B cell (primary cell): Measurements from ENCODE around the gene EBPL. TPM values are rescaled to one million over a fixed set of nuclear protein-coding genes. Genes with fewer than 3 reads are reported as not detected.
A peak's percentile ranks its signal among the peaks of the same experiment; 100 is the strongest.
"Not testable (repeated sequence)": the region's sequence is repeated elsewhere in the genome, so short reads cannot be mapped to it uniquely, and the experiment has no call there.

Experiments used
- ATAC-seq: fragments of 200-7000 bp; cut with Tn5 transposase; one replicate; pipeline ENCODE4 v1.10.0; 2021; ENCODE audit warnings: low read depth, mild to moderate bottlenecking, moderate number of reproducible peaks, moderate library complexity
- CTCF ChIA-PET: fragments of 350-600 bp; sonication (Branson Sonifier 250); formaldehyde crosslinking; loops from one replicate; lab custom pipeline; 2021; ENCODE audit warnings: antibody characterized with exemption, inconsistent platforms; lab: Charles Lee
- POLR2A ChIA-PET: fragments of 350-600 bp; sonication (Branson Sonifier 250); formaldehyde crosslinking; loops from one replicate; lab custom pipeline; 2021; ENCODE audit warnings: antibody characterized with exemption; lab: Charles Lee
- DNase-seq: peaks from one replicate; pipeline ENCODE4 v3.0.0; 2013
- H2AFZ ChIP-seq: 2 replicates; pipeline ENCODE4 v1.6.1; 2012; ENCODE audit warnings: mild to moderate bottlenecking, low read depth, low read length; ENCODE audit not compliant: insufficient read depth, poor library complexity, severe bottlenecking
- H3K27ac ChIP-seq, 2 donors: 1 replicate in 1 of 2; 2 replicates in 1 of 2; pipeline ENCODE4 v1.5.1; 2012 to 2013; ENCODE audit warnings: low read length in 2 of 2, mild to moderate bottlenecking in 2 of 2, moderate library complexity in 1 of 2
- H3K27me3 ChIP-seq, 4 experiments: fragments of 200-600 bp in 1 of 4; sonication (generic) in 1 of 4; replicated peaks in 1 of 4; 1 replicate in 2 of 4; 2 replicates in 2 of 4; pipeline versions ENCODE4 v1.6.1 to v1.7.0; 2013 to 2016; ENCODE audit warnings: low read length in 3 of 4, mild to moderate bottlenecking in 2 of 4, mixed read lengths in 1 of 4, moderate library complexity in 1 of 4; ENCODE audit not compliant: insufficient read depth in 4 of 4, control insufficient read depth in 3 of 4; ENCODE audit errors: control extremely low read depth in 1 of 4
- H3K36me3 ChIP-seq, 2 experiments: replicated peaks in 1 of 2; 1 replicate in 1 of 2; 2 replicates in 1 of 2; pipeline versions ENCODE4 v1.6.1 to v1.7.1; 2013; ENCODE audit warnings: low read length in 1 of 2; ENCODE audit not compliant: insufficient read depth in 2 of 2, control insufficient read depth in 1 of 2; ENCODE audit errors: control extremely low read depth in 1 of 2, extremely low read depth in 1 of 2
- H3K4me1 ChIP-seq, 2 donors: fragments of 200-600 bp in 1 of 2; sonication (generic) in 1 of 2; 1 replicate in 1 of 2; 2 replicates in 1 of 2; pipeline versions ENCODE4 v1.5.1 to v1.6.1; 2013 to 2017; ENCODE audit warnings: low read length in 2 of 2; ENCODE audit not compliant: control insufficient read depth in 2 of 2, insufficient read depth in 2 of 2
- H3K4me2 ChIP-seq: replicated peaks from 2 replicates; pipeline ENCODE3; 2012; ENCODE audit warnings: mild to moderate bottlenecking, low read depth, low read length; ENCODE audit not compliant: poor library complexity, severe bottlenecking
- H3K4me3 ChIP-seq, 5 experiments: fragments of 200-600 bp in 1 of 5; sonication (generic) in 1 of 5; 1 replicate in 3 of 5; 2 replicates in 2 of 5; pipeline versions ENCODE4 v1.5.1 to v1.7.0; 2011 to 2016; ENCODE audit warnings: low read length in 4 of 5, mild to moderate bottlenecking in 4 of 5, low read depth in 2 of 5, control low read depth in 1 of 5, moderate library complexity in 1 of 5; ENCODE audit not compliant: insufficient read depth in 1 of 5; ENCODE audit errors: control extremely low read depth in 1 of 5, extremely low read depth in 1 of 5
- H3K79me2 ChIP-seq: fragments of 200-600 bp; sonication (generic); one replicate; pipeline ENCODE4 v1.6.0; 2016; ENCODE audit warnings: low read length; ENCODE audit not compliant: control insufficient read depth, insufficient read depth
- H3K9ac ChIP-seq: fragments of 200-600 bp; sonication (generic); 2 replicates; pipeline ENCODE4 v1.6.1; 2017; ENCODE audit warnings: mild to moderate bottlenecking, low read length, moderate library complexity
- H3K9me3 ChIP-seq, 3 donors: one replicate each; pipeline versions ENCODE4 v1.6.1 to v1.7.1; 2013; ENCODE audit warnings: low read length in 2 of 3; ENCODE audit not compliant: control insufficient read depth in 2 of 3, insufficient read depth in 1 of 3; ENCODE audit errors: control extremely low read depth in 1 of 3
- H4K20me1 ChIP-seq: 2 replicates; pipeline ENCODE4 v1.6.0; 2012; ENCODE audit warnings: mild to moderate bottlenecking, low read length; ENCODE audit not compliant: insufficient read depth, control insufficient read depth, poor library complexity, severe bottlenecking
- H3K27ac Mint-ChIP-seq: one replicate; pipeline ENCODE4 v1.8.0; 2021; ENCODE audit warnings: mixed read lengths
- H3K27me3 Mint-ChIP-seq: one replicate; pipeline ENCODE4 v1.8.0; 2021; ENCODE audit warnings: mixed read lengths
- H3K4me1 Mint-ChIP-seq: one replicate; pipeline ENCODE4 v1.8.0; 2021; ENCODE audit warnings: mixed read lengths
- H3K4me3 Mint-ChIP-seq: one replicate; pipeline ENCODE4 v1.8.0; 2021; ENCODE audit warnings: mixed read lengths
- H3K9me3 Mint-ChIP-seq: one replicate; pipeline ENCODE4 v1.8.0; 2022; ENCODE audit warnings: mixed read lengths; ENCODE audit not compliant: insufficient read depth
- CTCF ChIP-seq: fragments of 200-600 bp; IDR thresholded peaks from one replicate; pipeline ENCODE4 v1.8.0; 2022; ENCODE audit warnings: antibody characterized with exemption, mild to moderate bottlenecking
- EZH2 ChIP-seq: IDR thresholded peaks from 2 replicates; pipeline ENCODE4 v1.6.1; 2012; ENCODE audit warnings: borderline replicate concordance, low read depth, mild to moderate bottlenecking, moderate library complexity, low read length; ENCODE audit not compliant: insufficient read depth, poor library complexity, severe bottlenecking
- WGBS: methylation state at CpG from one replicate; pipeline ENCODE4 v1.1.5; 2013; ENCODE audit warnings: missing lambda C conversion rate; ENCODE audit not compliant: insufficient coverage; 5-methylcytosine and 5-hydroxymethylcytosine counted together
- intact Hi-C: fragments of 100-400 bp; cut with micrococcal nuclease; formaldehyde crosslinking; loops from one replicate; pipeline ENCODE4 v1.10.0; 2022
- polyA plus RNA-seq: library from polyadenylated mRNA; depleted of rRNA; stranded (reverse); fragments of >200 nt; gene quantifications from 2 replicates; pipeline ENCODE4 v1.2.3, GENCODE V29; 2012
- total RNA-seq, 2 donors: library from RNA; stranded (reverse); fragments of 120-200 nt in 1 of 2; gene quantifications; 1 replicate in 1 of 2; 2 replicates in 1 of 2; pipeline versions ENCODE4 v1.2.3 to v1.2.4, GENCODE V29; 2013 to 2022

Gene EBPL
- total and polyA plus RNA-seq, 2 donors (not counting 1 experiment from before 2014, with no cell fraction given), result 16.0 to 20.1 TPM

GRCh38 chr13:49616676-49617065 is 74.6 kb downstream of the EBPL start:
- Histone ChIP-seq H2AFZ (peak overlapping the region; percentile 44), H3K4me2 (no peak overlapping the region), H3K4me3 (no peak overlapping the region), H3K79me2 (no peaks in the 10 kb centered on the region), H4K20me1 (no peaks in the 10 kb centered on the region), H3K27ac (no peak overlapping the region), H3K27me3 (no peaks in the 10 kb centered on the region), H3K9me3 (peaks cover 0 to 5% (median 2%) of the 10 kb centered on the region in 3 donors), H3K4me1 (no peaks in the 10 kb centered on the region), H3K9ac (no peak overlapping the region), H3K36me3 (no peaks in the 10 kb centered on the region)
- WGBS, result 100% methylated on average over 1 of the region's 3 CpGs
- ATAC-seq (no peak), DNase-seq (no peak)
- no peak for TF ChIP-seq CTCF
- TF ChIP-seq EZH2, result no peak
- no peaks in the 10 kb centered on the region for H3K9me3 Mint-ChIP-seq
- peaks cover 24% of the 10 kb centered on the region for H3K4me1 Mint-ChIP-seq
- no peak overlapping the region for H3K27ac Mint-ChIP-seq
- intact Hi-C loops, result no loop called here
- H3K4me3 Mint-ChIP-seq, result no peak overlapping the region
- CTCF ChIA-PET, result interaction anchor here (1.6 to 1.9 kb wide), 2 partner anchors 8 to 10 kb away, joined by 4 to 6 read pairs; no protein-coding TSS in a partner anchor
- POLR2A ChIA-PET, result no interaction called here
- H3K27me3 Mint-ChIP-seq, result no peaks in the 10 kb centered on the region

GRCh38 chr13:49615836-49616675 is 75.2 kb downstream of the EBPL start:
- H3K79me2 ChIP-seq, result no peaks in the 10 kb centered on the region
- CTCF ChIA-PET, result interaction anchor here (0.7 to 1.9 kb wide), 2 partner anchors 8 to 9 kb away, joined by 3 to 6 read pairs; no protein-coding TSS in a partner anchor
- peak overlapping the region; percentile 44 for H2AFZ ChIP-seq
- WGBS, result no CpG with 5 or more reads among the region's 8 CpGs
- no peak overlapping the region for H3K9ac ChIP-seq
- DNase-seq, result no peak
- no peak overlapping the region for H3K4me3 ChIP-seq
- peaks cover 0 to 5% (median 2%) of the 10 kb centered on the region in 3 donors for H3K9me3 ChIP-seq
- no peaks in the 10 kb centered on the region for H3K4me1 ChIP-seq
- Mint-ChIP-seq H3K9me3 (no peaks in the 10 kb centered on the region), H3K27ac (no peak overlapping the region), H3K4me3 (no peak overlapping the region), H3K27me3 (no peaks in the 10 kb centered on the region), H3K4me1 (peaks cover 21% of the 10 kb centered on the region)
- POLR2A ChIA-PET, result interaction anchor here (1.3 kb wide), 1 partner anchor 12 kb away, joined by 4 read pairs; the partner anchor contains the start of gene ARL11
- no peak overlapping the region for H3K27ac ChIP-seq
- intact Hi-C loops, result no loop called here
- H3K27me3 ChIP-seq, result no peaks in the 10 kb centered on the region
- TF ChIP-seq EZH2 (no peak), CTCF (no peak)
- no peaks in the 10 kb centered on the region for H4K20me1 ChIP-seq
- ATAC-seq, result no peak
- H3K36me3 ChIP-seq, result no peaks in the 10 kb centered on the region
- no peak overlapping the region for H3K4me2 ChIP-seq

GRCh38 chr13:49612042-49612441 is 79.2 kb downstream of the EBPL start:
- H3K9me3 Mint-ChIP-seq, intact Hi-C loops, POLR2A ChIA-PET, H3K9ac ChIP-seq, H2AFZ ChIP-seq, H3K27me3 ChIP-seq, H3K36me3 ChIP-seq, H4K20me1 ChIP-seq, H3K4me3 Mint-ChIP-seq, ATAC-seq, H3K27ac ChIP-seq, DNase-seq, H3K27me3 Mint-ChIP-seq, H3K4me2 ChIP-seq, H3K9me3 ChIP-seq, H3K79me2 ChIP-seq, H3K4me3 ChIP-seq: not testable (repeated sequence)
- WGBS, result no CpG with 5 or more reads among the region's 3 CpGs
- Mint-ChIP-seq H3K27ac (peak overlapping the region; percentile 2), H3K4me1 (peaks cover 24% of the 10 kb centered on the region)
- CTCF ChIA-PET, result interaction anchor here (0.6 to 1.5 kb wide), 3 partner anchors 52 to 162 kb away, joined by 3 to 4 read pairs (median 3); no protein-coding TSS in a partner anchor
- peaks cover 12 to 16% of the 10 kb centered on the region in 2 donors for H3K4me1 ChIP-seq
